Right hindlimb (tissue), 1 donor: ENCODE data around the gene OTUD1.

Source experiments
- DNase-seq: peaks from one replicate; pipeline ENCODE4 v3.0.0-alpha.2; 2018

The OTUD1 gene

GRCh38 chr10:23422003-23422411 is 16.9 kb upstream of the OTUD1 start:
- no peak for DNase-seq

- no peak for DNase-seq
These were observed 6.7 kb upstream of the OTUD1 start for GRCh38 chr10:23432166-23432565.

DNA sequence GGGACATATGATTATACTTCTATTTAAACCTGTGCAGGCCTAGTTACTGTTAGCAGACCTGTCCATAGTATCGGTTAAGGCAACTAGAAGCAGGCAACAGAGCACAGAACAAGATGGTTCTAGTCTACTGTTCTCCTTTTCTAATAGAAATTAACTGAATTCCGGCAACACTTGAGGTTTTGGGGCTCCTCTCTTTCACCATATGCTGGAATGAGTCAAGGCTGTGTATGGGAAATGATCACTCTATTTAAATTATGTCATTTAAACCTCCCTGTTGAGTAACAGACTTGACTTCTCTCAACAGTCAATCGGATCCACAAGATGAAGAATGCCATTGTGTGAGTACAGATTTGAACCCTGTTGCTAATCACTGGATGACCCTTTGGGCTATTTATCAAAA is 6.2 kb upstream of the OTUD1 start:
- DNase-seq, result no peak

DNA sequence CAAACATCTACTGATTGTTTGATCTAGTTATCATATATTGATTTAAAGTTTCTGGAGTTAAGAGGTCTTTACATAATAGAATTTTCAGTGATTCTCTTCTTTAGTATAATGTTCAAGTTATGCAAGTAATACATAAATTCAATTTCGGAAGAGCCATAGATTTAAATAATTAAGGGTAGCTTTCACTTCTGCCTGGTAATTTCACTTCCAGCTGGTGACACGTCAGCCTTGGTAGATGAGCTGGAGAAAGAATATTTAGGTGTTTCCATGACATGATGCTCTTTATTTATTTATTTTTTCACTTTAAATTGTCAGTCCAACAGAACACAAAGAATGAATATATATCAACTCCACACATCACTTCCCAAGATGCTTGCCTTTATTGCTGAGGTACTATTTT is 5.2 kb upstream of the OTUD1 start:
- no peak for DNase-seq

DNA sequence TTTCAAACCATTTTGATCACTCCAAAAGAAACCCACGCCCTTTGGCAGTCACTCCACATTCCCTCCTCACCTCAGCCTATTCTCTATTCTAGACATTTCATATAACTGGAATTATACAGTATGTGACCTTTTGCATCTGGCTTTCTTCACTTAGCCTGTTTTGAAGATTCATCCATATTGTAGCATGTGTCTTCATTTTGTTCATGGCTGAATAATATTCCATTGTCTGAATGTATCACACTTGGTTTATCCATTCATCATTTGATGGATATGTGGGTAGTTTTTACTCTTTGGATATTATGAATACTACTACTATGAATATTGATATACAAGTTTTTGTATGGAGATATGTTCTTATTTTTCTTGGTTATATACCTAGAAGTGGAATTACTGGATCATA is 3.5 kb upstream of the OTUD1 start:
- DNase-seq, result no peak

GRCh38 chr10:23436983-23437382 is 1.9 kb upstream of the OTUD1 start:
- no peak for DNase-seq

DNA sequence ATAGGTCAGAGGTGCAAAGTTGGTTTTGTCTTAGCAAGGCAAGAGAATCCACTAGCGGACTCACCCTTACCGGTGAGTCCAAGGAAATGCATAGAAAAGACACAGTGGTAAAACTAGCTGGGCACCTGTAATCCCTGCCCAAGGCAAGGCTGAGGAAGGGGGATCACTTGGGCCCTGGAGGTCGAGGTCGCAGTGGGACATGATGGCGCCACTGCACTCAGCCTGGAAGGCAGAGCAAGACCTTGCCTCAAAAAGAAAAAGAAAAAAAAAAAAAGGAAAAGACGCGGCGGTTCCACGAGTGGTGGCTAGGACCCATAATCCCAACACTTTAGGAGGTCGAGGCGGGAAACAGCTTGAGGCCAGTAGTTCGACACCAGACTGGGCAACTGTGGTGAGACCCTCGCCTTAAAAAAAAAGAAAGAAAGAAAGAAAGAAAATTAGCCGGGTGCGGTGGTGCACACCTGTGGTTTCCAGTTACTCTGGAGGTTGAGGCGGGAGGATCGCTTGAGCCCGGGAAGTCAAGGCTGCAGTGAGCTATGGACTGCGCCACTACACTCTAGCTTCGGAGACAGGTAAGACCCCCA is 820 bp upstream of the OTUD1 start:
- no peak for DNase-seq

GRCh38 chr10:23439452-23439960 is 631 bp downstream of the OTUD1 start:
- DNase-seq, result peak; percentile 49

- peak; percentile 50 for DNase-seq
These were observed 1.4 kb downstream of the OTUD1 start for GRCh38 chr10:23439961-23440889.

DNA sequence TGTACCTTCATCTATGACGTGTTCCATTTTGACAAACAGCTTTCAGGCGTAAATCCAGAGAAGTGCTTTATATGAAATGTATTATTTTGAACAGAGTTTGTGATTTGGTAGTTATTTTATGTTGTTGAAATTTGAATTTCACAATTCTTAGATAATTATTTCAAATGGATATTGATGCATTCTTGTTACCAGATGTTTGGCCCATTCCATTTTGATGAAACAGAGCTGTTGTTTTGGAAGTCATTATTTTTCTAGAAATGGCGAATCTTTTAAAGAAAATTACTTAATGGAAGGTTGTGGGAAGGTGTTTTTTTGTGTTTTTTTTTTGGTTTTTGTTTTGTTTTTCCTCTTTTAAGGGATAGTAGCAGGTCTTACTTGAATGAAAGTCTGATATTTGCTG is 2.4 kb downstream of the OTUD1 start:
- DNase-seq, result no peak

DNA sequence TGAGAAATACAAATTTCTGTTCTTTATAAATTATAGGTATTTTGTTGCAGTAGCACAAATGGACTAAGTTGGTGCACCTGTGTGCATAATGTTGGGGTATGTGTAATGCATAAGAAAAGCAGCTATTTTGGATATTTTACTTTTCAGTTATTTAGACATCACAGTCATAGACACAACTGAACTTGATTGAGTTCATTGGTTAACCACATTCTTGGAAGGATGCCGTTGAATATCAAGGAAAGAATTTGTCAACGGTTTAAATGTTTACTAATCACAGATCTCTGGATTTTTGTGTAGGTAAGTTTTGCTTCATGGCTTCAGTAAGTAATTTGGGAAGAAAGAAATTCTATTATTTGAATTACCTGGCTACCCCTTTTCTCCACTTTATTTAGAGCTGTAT is 4.1 kb downstream of the OTUD1 start:
- no peak for DNase-seq

GRCh38 chr10:23445591-23445990 is 6.7 kb downstream of the OTUD1 start:
- no peak for DNase-seq

DNA sequence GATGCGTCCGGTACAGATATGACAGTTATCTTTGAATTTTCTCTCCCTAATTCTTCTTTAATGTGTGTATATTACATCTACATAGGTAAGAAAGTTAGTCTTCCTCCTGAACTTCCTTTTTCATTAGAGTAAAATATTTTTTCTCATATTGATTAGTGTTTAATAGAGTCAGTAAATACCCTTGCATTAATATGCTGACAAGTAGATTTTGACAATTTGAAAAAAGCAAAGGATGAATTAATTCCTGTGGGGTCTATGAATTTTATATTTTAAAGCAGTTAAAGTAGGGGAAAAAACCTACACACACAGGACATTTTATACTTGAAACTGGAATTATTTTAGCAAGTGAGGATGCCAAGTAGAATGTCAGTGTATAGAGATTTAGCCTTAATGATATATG is 9.4 kb downstream of the OTUD1 start:
- DNase-seq, result no peak

DNA sequence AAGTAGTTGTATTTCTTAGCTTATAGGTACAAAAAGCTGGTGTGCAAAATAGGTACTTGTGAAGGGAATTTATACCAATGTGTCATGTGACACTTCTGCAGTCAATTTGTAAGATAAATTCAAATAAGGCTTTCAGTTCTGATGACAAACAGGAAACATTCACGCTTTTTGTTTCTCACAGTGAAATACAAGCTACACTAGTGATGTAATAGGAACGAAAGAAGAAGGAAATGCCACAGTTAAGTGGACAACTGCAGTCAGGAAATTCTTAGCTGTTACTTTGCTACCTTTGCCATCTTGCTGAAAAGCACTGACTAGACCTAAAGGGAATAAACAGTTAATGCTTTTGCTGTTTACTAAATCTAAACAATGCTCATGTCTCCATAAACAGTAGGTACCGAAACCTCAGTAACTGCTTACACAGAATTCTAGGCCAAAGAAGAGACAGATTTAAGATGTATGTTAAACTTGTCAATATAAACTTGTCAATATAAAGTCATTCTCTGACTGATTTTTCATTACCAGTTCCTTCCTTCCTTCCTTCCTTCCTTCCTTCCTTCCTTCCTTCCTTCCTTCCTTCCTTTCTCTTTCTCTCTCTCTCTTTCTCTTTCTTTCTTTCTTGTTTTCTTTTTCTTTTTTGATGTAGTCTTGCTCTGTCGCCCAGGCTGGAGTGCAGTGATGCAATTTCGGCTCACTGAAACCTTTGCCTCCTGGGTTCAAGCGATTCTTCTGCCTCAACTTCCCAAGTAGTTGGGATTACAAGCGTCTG is 10.1 kb downstream of the OTUD1 start:
- no peak for DNase-seq

- no peak for DNase-seq
These were observed 13.3 kb downstream of the OTUD1 start for GRCh38 chr10:23452033-23452655.

DNA sequence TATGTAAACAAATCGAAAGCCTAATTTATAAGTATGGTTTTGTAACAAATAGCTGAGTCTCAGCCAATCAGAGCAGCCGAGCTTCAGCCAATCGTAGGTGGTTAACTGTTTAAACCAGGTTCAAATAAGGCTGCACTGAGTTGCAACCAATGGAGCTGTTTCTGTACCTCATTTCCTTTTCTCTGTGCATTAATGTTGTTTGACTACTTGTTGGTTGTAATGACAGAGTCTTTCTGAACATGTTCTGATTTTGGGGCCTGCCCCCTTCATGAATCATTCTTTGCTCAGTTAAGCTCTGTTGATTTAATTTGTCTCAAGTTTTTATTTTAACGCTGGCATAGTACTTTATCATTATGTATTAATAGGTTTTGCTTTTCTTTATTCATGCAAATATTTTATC is 14.6 kb downstream of the OTUD1 start:
- DNase-seq, result no peak

DNA sequence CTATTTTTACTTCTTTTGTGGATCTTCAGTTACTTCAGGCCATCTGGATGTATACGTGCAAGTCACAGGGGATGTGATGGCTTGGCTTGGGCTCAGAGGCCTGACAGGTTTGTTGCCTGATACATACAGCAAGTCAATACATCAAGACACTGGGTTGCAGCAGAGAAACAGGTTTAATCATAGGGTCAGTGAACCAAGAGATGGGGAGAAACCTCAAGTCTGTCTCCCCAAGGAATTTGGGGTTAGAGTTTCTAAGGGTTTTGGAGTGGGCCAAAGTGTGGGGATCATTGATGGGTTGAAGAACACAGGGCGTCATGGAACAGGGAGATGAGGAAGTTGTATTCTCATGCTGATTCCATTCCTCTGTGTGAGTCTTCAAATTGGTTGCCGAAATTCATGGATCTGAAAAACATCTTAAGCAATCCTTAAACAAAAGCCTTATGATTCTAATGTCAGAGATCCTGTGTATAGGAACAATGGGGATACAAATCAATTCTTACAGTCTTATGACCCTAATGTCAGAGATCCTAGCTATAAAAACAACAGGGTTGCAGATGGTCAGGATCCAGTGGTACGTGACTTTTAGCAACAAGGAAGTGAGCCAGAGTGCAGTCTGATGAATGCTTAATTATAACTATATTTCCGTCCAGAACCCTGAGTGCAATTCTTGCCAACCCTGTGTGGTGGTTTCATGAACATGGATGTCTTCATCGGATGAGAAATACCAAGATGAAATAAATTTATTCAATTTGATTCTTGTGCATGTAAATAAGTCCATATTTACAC is 18.9 kb downstream of the OTUD1 start:
- no peak for DNase-seq

GRCh38 chr10:23459308-23459939 is 20.5 kb downstream of the OTUD1 start:
- DNase-seq, result no peak

DNA sequence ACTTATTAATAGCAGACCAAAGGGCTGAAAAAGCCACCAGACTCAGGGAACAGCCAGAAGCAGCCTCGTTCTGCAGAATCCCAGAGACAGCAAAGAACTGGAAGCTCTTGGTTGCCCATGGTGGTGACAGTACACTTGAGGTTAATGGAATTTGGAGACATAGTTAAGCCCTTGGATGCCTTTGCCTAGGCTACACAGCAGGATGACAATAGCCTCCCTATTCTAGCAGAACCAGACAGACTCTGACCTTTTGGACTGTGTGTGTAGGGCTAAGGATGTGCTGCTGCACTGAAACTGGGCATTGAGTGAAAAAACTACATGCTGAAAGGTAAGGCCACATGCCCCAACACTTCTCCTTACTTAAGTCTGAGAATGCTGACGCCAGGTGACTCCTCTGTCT is 22.7 kb downstream of the OTUD1 start:
- DNase-seq, result no peak

DNA sequence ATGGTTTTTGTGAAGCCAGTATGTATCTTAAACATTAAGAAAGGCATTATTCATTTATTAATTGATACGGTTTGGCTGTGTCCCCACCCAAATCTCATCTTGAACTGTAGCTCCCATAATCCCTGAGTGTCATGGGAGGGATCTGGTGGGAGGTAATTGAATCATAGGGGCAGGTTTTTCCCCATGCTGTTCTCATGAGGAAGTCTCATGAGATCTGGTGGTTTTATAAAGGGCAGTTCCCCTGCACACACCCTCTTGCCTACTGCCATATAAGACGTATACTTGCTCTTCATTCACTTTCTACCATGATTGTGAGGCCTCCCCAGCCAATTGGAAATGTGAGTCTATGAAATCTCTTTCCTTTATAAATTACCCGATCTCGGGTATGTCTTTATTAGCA is 28.1 kb downstream of the OTUD1 start:
- no peak for DNase-seq

DNA sequence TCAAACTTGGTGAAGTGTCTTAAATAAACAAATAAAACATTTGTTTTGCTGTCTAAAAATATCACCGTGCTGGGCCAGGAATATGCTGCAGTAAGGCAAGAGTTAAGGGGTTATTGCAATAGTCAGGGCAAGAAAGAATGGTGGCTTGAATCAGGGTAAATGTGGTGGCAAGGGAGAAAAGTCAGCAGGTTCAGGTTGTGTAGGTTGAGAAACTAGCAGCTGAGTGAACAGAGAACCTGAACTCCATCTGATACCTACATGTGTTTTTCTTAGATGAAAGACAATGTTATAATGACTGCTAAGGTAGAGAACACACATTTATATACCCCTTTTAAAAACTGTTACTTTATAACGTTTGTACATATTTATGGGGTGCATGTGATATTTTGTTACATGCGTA is 28.7 kb downstream of the OTUD1 start:
- no peak for DNase-seq
